IPS-18c (cell line): ENCODE data around the gene BCL11A.

Source experiments
- H3K4me3 ChIP-seq: 2 replicates; pipeline ENCODE4 v1.7.0; 2013; ENCODE audit warnings: low read depth, mild to moderate bottlenecking, low read length, moderate library complexity; ENCODE audit not compliant: insufficient read depth
- H3K9me3 ChIP-seq: one replicate; pipeline ENCODE4 v1.6.1; 2013; ENCODE audit warnings: mild to moderate bottlenecking, low read length, moderate library complexity; ENCODE audit not compliant: control insufficient read depth, insufficient read depth

Gene BCL11A

GRCh38 chr2:60550984-60551239, 2.5 kb downstream of the BCL11A start:
- Histone ChIP-seq H3K9me3 (no peaks in the 10 kb centered on the region), H3K4me3 (peak overlapping the region; percentile 84)

GRCh38 chr2:60550178-60550983, 3.1 kb downstream of the BCL11A start:
- H3K4me3 ChIP-seq, result peak overlapping the region; percentile 84
- H3K9me3 ChIP-seq, result no peaks in the 10 kb centered on the region

GRCh38 chr2:60549928-60550177, 3.6 kb downstream of the BCL11A start:
- Histone ChIP-seq H3K4me3 (peak overlapping the region; percentile 84), H3K9me3 (no peaks in the 10 kb centered on the region)

- no peaks in the 10 kb centered on the region for H3K9me3 ChIP-seq
- H3K4me3 ChIP-seq, result peak overlapping the region; percentile 84
Observed at GRCh38 chr2:60549238-60549927, 4.1 kb downstream of the BCL11A start.

GRCh38 chr2:60548845-60549237, 4.6 kb downstream of the BCL11A start:
- H3K4me3 ChIP-seq, result peak overlapping the region; percentile 84; the same call in 1 of the 2 replicates
- no peaks in the 10 kb centered on the region for H3K9me3 ChIP-seq

- H3K9me3 ChIP-seq, result no peaks in the 10 kb centered on the region
- no peak overlapping the region for H3K4me3 ChIP-seq
Observed at GRCh38 chr2:60548311-60548710, 5.1 kb downstream of the BCL11A start.

- no peak overlapping the region for H3K4me3 ChIP-seq
- no peaks in the 10 kb centered on the region for H3K9me3 ChIP-seq
Observed at GRCh38 chr2:60547841-60548240, 5.6 kb downstream of the BCL11A start.

GRCh38 chr2:60546756-60547420, 6.6 kb downstream of the BCL11A start:
- no peaks in the 10 kb centered on the region for H3K9me3 ChIP-seq
- H3K4me3 ChIP-seq, result no peak overlapping the region

GRCh38 chr2:60544954-60545560, 8.4 kb downstream of the BCL11A start:
- Histone ChIP-seq H3K4me3 (no peak overlapping the region), H3K9me3 (no peaks in the 10 kb centered on the region)

GRCh38 chr2:60544062-60544461, 9.4 kb downstream of the BCL11A start:
- Histone ChIP-seq H3K4me3 (no peak overlapping the region), H3K9me3 (no peaks in the 10 kb centered on the region)

GRCh38 chr2:60541056-60541651, 12.3 kb downstream of the BCL11A start:
- Histone ChIP-seq H3K9me3 (no peaks in the 10 kb centered on the region), H3K4me3 (no peak overlapping the region)

GRCh38 chr2:60540074-60540473, 13.4 kb downstream of the BCL11A start:
- Histone ChIP-seq H3K4me3 (no peak overlapping the region), H3K9me3 (no peaks in the 10 kb centered on the region)

GRCh38 chr2:60539140-60539539, 14.3 kb downstream of the BCL11A start:
- H3K9me3 ChIP-seq, result no peaks in the 10 kb centered on the region
- H3K4me3 ChIP-seq, result no peak overlapping the region

GRCh38 chr2:60538101-60538500, 15.4 kb downstream of the BCL11A start:
- Histone ChIP-seq H3K9me3 (no peaks in the 10 kb centered on the region), H3K4me3 (no peak overlapping the region)

- no peaks in the 10 kb centered on the region for H3K9me3 ChIP-seq
- H3K4me3 ChIP-seq, result no peak overlapping the region
Observed at GRCh38 chr2:60536746-60537145, 16.7 kb downstream of the BCL11A start.

- Histone ChIP-seq H3K4me3 (no peak overlapping the region), H3K9me3 (no peaks in the 10 kb centered on the region)
Observed at GRCh38 chr2:60535685-60536312, 17.7 kb downstream of the BCL11A start.

- no peak overlapping the region for H3K4me3 ChIP-seq
Observed at GRCh38 chr2:60534892-60535684, 18.4 kb downstream of the BCL11A start.

More at GRCh38 chr2:60534892-60535684, 18.4 kb downstream of the BCL11A start:
- no peaks in the 10 kb centered on the region for H3K9me3 ChIP-seq
